Suprapubic skin (tissue), 4 donors: ENCODE data around the gene RTF2. TPM values are rescaled to one million over a fixed set of nuclear protein-coding genes. Genes with fewer than 3 reads are reported as not detected.

Source experiments
- DNase-seq, 2 donors: peaks; one replicate each; pipeline ENCODE4 v3.0.0-alpha.2; 2019; ENCODE audit warnings: low spot score in 2 of 2
- H3K27ac ChIP-seq: fragments of 200-600 bp; sonication (generic); one replicate; pipeline ENCODE4 v1.5.1; 2019
- H3K27me3 ChIP-seq: fragments of 200-600 bp; sonication (generic); one replicate; pipeline ENCODE4 v1.5.1; 2019
- H3K36me3 ChIP-seq: fragments of 200-600 bp; sonication (generic); one replicate; pipeline ENCODE4 v1.5.1; 2019
- H3K4me1 ChIP-seq: fragments of 200-600 bp; sonication (generic); one replicate; pipeline ENCODE4 v1.5.1; 2019
- H3K4me3 ChIP-seq: fragments of 200-600 bp; sonication (generic); one replicate; pipeline ENCODE4 v1.5.1; 2019; ENCODE audit warnings: mild to moderate bottlenecking
- H3K9me3 ChIP-seq: fragments of 200-600 bp; sonication (generic); one replicate; pipeline ENCODE4 v1.5.1; 2019
- CTCF ChIP-seq, 2 donors: fragments of 200-600 bp in 1 of 2; fragments of 450-650 bp in 1 of 2; sonication (generic) in 1 of 2; IDR thresholded peaks; one replicate each; pipeline ENCODE4 v1.5.1; 2016 to 2019; ENCODE audit warnings: antibody characterized with exemption in 2 of 2, mild to moderate bottlenecking in 1 of 2, moderate library complexity in 1 of 2
- EP300 ChIP-seq: sonication (generic); formaldehyde crosslinking; IDR thresholded peaks from one replicate; pipeline ENCODE4 v1.6.1; 2017; ENCODE audit warnings: antibody characterized with exemption
- POLR2A ChIP-seq, 2 donors: fragments of 450-650 bp; IDR thresholded peaks; one replicate each; pipeline ENCODE4 v1.6.1; 2017; ENCODE audit warnings: antibody characterized with exemption in 2 of 2, mild to moderate bottlenecking in 2 of 2, moderate library complexity in 2 of 2
- POLR2AphosphoS5 ChIP-seq, 3 donors: sonication (generic); formaldehyde crosslinking; IDR thresholded peaks; one replicate each; pipeline ENCODE4 v1.6.1; 2017; ENCODE audit warnings: antibody characterized with exemption in 3 of 3
- WGBS: methylation state at CpG from one replicate; pipeline ENCODE4 v1.1.5; 2018; 5-methylcytosine and 5-hydroxymethylcytosine counted together
- total RNA-seq, 4 donors: library from RNA; depleted of rRNA; stranded (reverse); fragments of >200 nt; gene quantifications; one replicate each; pipeline ENCODE4 v1.1.0, GENCODE V29; 2016

Gene RTF2
- total RNA-seq, 4 donors from 2014 or later, result 42.9 to 57.0 (median 47.0) TPM

GRCh38 chr20:56422824-56423189 is 45.6 kb upstream of the RTF2 start:
- WGBS, result 60% methylated on average over 4 of the region's 4 CpGs
- Histone ChIP-seq H3K4me1 (peaks cover 15% of the 10 kb centered on the region), H3K4me3 (no peak overlapping the region), H3K27ac (no peak overlapping the region), H3K36me3 (no peaks in the 10 kb centered on the region), H3K27me3 (no peaks in the 10 kb centered on the region), H3K9me3 (no peaks in the 10 kb centered on the region)
- DNase-seq, result no peak
- TF ChIP-seq CTCF (IDR thresholded peaks at IDR 0.05) (no peak), EP300 (no peak), POLR2A (IDR thresholded peaks at IDR 0.05) (no peak), POLR2AphosphoS5 (IDR thresholded peaks at IDR 0.05) (no peak)

- Histone ChIP-seq H3K4me1 (peaks cover 11% of the 10 kb centered on the region), H3K4me3 (no peak overlapping the region), H3K9me3 (no peaks in the 10 kb centered on the region), H3K27me3 (no peaks in the 10 kb centered on the region), H3K36me3 (no peaks in the 10 kb centered on the region), H3K27ac (no peak overlapping the region)
- DNase-seq, result no peak
- 96% methylated on average over 1 of the region's 1 CpG for WGBS
- no peak for TF ChIP-seq POLR2A (IDR thresholded peaks at IDR 0.05)
- TF ChIP-seq POLR2AphosphoS5 (IDR thresholded peaks at IDR 0.05), result no peak
- TF ChIP-seq CTCF (IDR thresholded peaks at IDR 0.05), result no peak
- TF ChIP-seq EP300, result no peak
Observed at GRCh38 chr20:56423211-56423610, 45.2 kb upstream of the RTF2 start.

GRCh38 chr20:56423886-56424285 is 44.5 kb upstream of the RTF2 start:
- H3K9me3 ChIP-seq, result no peaks in the 10 kb centered on the region
- no peaks in the 10 kb centered on the region for H3K27me3 ChIP-seq
- peaks cover 13% of the 10 kb centered on the region for H3K4me1 ChIP-seq
- H3K4me3 ChIP-seq, result no peak overlapping the region
- TF ChIP-seq POLR2AphosphoS5 (IDR thresholded peaks at IDR 0.05) (no peak), EP300 (no peak), CTCF (IDR thresholded peaks at IDR 0.05) (no peak), POLR2A (IDR thresholded peaks at IDR 0.05) (no peak)
- no peak for DNase-seq
- 66% methylated on average over 1 of the region's 1 CpG for WGBS
- H3K36me3 ChIP-seq, result no peaks in the 10 kb centered on the region
- no peak overlapping the region for H3K27ac ChIP-seq

- Histone ChIP-seq H3K4me3 (no peak overlapping the region), H3K36me3 (no peaks in the 10 kb centered on the region), H3K27me3 (no peaks in the 10 kb centered on the region), H3K4me1 (peaks cover 19% of the 10 kb centered on the region), H3K9me3 (no peaks in the 10 kb centered on the region), H3K27ac (no peak overlapping the region)
- TF ChIP-seq POLR2AphosphoS5 (IDR thresholded peaks at IDR 0.05) (no peak), POLR2A (IDR thresholded peaks at IDR 0.05) (no peak), CTCF (IDR thresholded peaks at IDR 0.05) (no peak), EP300 (no peak)
- WGBS, result no CpG with 5 or more reads among the region's 1 CpG
- no peak for DNase-seq
Observed at GRCh38 chr20:56424931-56425330, 43.5 kb upstream of the RTF2 start.

GRCh38 chr20:56426026-56426425 is 42.4 kb upstream of the RTF2 start:
- no peaks in the 10 kb centered on the region for H3K9me3 ChIP-seq
- TF ChIP-seq POLR2A (IDR thresholded peaks at IDR 0.05), result no peak
- no peak for TF ChIP-seq EP300
- no peak for TF ChIP-seq POLR2AphosphoS5 (IDR thresholded peaks at IDR 0.05)
- TF ChIP-seq CTCF (IDR thresholded peaks at IDR 0.05), result no peak
- WGBS, result 97% methylated on average over 9 of the region's 9 CpGs
- H3K27me3 ChIP-seq, result no peaks in the 10 kb centered on the region
- no peak for DNase-seq
- H3K4me1 ChIP-seq, result peaks cover 23% of the 10 kb centered on the region
- H3K27ac ChIP-seq, result no peak overlapping the region
- no peaks in the 10 kb centered on the region for H3K36me3 ChIP-seq
- no peak overlapping the region for H3K4me3 ChIP-seq
